VCaP (cell line): Measurements from ENCODE around the gene GRM6.

Experiments
- H3K27ac ChIP-seq: fragments of 450-650 bp; 2 replicates; pipeline ENCODE4 v1.5.1; 2017
- TF ChIP-seq, protein P1 (sequence below): fragments of 450-650 bp; conservative IDR thresholded peaks from 2 replicates; pipeline ENCODE4 v1.5.1; 2017; ENCODE audit warnings: mild to moderate bottlenecking, moderate library complexity

The GRM6 gene

DNA sequence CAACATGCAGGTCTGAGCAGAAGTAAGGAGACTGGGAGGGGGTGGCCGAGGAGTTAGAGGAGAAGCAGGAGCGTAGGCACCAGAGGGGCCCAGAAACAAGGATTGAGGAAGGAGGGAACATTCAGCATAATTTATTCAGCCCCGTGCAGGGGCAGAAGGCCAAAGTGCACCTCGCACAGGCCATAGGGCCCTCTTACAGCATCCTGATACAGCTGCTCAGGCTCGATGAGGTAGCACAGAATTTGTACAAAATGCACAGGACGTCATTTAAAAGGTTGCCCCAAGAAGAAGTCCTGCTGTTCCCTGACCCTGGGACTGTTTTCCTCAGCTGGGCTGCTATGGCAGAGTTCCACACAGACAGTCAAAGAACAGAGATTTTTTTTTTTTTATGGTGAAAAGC is 2.1 kb upstream of the GRM6 start:
- no peak overlapping the region for H3K27ac ChIP-seq
- TF ChIP-seq, protein P1, sequence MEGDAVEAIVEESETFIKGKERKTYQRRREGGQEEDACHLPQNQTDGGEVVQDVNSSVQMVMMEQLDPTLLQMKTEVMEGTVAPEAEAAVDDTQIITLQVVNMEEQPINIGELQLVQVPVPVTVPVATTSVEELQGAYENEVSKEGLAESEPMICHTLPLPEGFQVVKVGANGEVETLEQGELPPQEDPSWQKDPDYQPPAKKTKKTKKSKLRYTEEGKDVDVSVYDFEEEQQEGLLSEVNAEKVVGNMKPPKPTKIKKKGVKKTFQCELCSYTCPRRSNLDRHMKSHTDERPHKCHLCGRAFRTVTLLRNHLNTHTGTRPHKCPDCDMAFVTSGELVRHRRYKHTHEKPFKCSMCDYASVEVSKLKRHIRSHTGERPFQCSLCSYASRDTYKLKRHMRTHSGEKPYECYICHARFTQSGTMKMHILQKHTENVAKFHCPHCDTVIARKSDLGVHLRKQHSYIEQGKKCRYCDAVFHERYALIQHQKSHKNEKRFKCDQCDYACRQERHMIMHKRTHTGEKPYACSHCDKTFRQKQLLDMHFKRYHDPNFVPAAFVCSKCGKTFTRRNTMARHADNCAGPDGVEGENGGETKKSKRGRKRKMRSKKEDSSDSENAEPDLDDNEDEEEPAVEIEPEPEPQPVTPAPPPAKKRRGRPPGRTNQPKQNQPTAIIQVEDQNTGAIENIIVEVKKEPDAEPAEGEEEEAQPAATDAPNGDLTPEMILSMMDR: no peak

DNA sequence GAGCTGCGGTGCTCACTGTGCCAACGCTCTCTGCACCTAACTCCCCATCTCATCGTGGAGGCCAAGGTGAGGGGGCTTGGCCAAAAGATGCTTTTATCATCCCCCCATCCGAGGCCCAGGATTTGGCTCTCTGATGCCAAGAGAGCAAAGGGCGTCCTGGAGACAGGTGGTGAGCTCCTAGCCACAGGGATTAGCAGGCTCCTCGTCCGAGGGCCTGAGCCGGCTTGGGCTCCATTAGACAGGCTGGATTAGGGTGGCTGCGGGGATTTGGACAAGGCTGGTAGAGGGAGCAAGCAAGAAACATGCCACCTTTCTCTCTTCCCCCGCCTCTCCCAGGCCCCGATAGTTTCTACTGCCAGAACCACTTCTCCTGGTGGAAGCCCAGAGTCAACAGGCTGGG is 1.0 kb upstream of the GRM6 start:
- no peak overlapping the region for H3K27ac ChIP-seq
- TF ChIP-seq, protein P1: no peak

DNA sequence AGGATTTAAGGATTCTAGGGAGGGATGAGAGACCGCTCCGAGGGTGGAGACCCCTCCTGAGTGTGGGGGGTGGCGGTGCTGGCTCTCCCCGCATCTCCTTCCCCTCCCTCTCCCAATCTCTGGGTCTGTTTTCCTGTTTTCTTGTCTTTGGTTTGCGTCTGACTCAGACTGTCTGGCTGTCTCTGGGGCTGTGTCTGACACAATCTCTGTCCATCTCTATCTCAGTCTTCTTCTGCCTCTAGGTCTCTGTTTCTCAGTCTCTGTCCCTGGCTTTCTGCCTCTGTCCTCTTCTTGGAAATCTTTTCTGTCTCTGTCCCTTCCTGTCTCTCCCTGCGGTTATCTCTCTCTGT is 196 bp upstream of the GRM6 start:
- TF ChIP-seq, protein P1: no peak
- H3K27ac ChIP-seq: no peak overlapping the region

DNA sequence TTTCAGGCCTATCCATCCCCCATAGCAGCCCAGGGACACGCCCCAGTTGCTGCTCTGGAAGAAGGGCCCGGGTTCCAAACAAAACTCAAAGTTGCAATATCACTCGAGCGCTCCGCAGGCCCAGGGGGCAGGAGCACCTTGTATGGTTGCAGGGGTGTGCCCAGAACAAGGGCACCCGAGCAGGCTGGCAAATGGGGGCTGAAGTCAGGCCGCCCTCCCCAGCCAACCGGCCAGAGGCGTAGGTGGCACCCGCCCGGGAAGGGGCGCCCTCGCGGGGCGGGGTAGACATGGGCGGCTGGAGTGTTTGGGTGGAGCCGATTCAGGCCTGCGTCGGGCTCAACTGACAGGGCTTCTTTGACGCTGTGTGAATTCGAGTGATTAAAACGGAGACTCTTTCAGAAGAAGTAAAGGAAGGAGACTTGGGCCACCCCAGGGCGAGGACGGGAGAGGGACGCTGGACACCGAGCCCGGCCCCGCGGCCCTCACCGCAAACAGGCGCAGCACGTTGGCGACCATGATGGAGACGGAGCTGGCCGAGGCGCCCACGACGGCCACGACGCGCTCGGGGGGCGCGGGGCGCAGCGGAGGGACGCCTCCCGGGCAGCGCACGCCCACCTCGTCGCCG is 1.1 kb downstream of the GRM6 start:
- H3K27ac ChIP-seq: no peak overlapping the region
- TF ChIP-seq, protein P1: no peak

DNA sequence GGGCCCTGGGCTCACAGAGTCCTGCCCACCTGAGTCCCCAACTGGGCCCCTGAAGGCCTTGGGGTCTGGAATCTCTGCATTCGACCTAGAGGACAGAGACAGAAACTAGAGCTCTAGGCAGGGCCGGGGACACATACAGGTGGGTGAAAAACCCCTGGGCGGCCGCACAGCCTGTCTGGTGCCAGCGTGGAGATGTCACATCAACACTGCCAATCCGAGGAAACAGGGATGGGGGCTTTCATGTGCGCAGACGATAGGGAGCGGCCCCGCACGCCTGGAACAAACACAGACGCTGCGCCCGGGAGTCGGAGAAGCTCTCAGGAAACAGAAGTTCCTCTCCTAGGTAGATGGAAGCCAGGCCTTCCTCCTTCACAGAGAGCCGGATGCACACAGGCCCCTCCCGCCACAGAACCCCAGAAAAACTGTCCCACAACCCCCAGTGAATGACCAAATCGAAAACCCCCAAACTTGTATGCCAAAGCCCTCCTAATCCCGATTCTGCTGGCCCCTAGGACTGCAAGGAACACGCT is 1.8 kb downstream of the GRM6 start:
- TF ChIP-seq, protein P1: no peak
- H3K27ac ChIP-seq: no peak overlapping the region

DNA sequence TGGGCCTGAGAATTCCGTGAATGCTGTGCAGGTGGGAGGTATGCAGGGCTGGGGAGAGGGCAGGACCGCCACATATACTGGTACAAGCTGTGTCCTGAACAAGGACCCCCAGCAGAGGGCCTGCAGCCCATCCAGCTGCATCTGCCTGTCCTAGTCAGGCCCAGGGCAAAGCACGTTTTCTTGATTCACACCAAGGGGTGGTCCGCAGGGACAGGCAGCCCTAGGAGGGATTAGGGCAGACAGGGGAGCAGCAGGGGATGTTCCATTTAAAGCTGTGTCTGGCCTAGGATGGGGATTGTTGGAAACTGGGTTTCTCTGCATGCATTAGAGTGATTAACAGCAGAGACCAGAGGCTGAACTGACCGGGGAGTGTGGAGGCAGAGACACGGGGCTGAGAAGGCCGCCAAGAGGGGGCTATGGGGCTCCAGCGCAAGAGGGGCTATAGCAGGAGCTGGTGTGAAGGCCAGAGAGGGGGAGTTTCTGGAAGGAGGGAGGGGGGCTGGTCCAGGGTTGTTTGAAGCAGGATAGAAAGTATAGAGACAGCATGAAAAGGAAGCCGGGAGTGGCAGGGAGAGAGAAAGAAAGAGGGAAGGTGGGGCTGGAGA is 2.7 kb downstream of the GRM6 start:
- TF ChIP-seq, protein P1: no peak
- no peak overlapping the region for H3K27ac ChIP-seq

DNA sequence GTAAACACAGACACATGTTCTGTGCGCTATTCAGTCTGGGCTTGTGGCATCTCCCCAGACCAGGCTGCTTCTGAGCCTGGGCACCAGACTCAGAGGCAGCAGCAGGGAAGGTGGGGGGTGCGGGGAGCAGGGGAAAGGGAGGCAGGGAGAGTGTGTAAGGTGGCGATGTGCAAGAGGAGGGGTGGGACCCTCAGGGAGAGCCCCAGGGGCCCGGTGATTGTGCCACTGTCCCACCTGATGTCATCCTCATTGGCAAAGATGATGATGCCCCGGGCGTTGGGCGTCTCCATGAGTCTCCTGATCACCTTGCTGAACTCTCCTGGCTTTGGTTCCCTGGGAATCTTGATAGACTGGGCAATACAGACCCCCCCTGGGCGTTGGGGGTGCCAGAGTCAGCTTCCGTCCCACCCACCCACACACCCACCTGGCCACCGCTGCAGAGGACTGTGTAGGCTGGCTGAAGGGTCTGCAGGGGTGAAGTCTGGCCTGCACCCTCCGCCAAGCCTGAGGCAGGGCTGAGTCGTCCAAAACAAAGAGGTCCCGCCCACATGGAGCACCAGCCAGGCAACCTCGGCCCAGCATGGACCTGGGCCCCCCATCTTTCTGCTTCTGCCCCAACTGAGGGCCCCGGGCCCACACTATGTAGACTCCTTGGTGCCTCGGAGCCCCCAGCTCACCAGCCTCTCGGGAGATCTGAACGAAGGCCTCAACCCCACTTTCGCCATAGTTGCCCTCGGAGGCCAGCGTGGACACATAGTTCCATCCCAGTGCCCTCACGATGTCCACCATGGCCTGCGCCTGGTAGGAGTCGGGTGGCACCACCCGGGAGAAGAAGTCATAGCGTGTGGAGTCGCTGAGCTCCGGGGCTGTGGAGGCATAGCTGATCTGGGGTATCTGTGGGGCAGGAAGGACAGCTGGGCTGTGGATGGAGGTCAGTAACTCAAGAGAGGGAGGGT is 3.7 kb downstream of the GRM6 start:
- no peak overlapping the region for H3K27ac ChIP-seq
- TF ChIP-seq, protein P1: no peak
